GM19025 (cell line): ENCODE results near the gene LRFN5.

Source experiments
- ATAC-seq: cut with Tn5 transposase; IDR thresholded peaks from one replicate; pipeline ENCODE4 v1.9.1; 2021; ENCODE audit warnings: mild to moderate bottlenecking, low read depth, moderate library complexity; ENCODE audit not compliant: unreplicated experiment

The LRFN5 gene

GRCh38 chr14:41766772-41767171 is 160.1 kb downstream of the LRFN5 start:
- ATAC-seq = no peak

- ATAC-seq = no peak
These were observed 167.0 kb downstream of the LRFN5 start for GRCh38 chr14:41773536-41774279.

- no peak for ATAC-seq
These were observed 175.8 kb downstream of the LRFN5 start for GRCh38 chr14:41782511-41782910.

- ATAC-seq = no peak
These were observed 176.7 kb downstream of the LRFN5 start for GRCh38 chr14:41783403-41783802.

GRCh38 chr14:41785696-41786095 is 179.0 kb downstream of the LRFN5 start:
- no peak for ATAC-seq

GRCh38 chr14:41799817-41800216 is 193.1 kb downstream of the LRFN5 start:
- ATAC-seq = no peak

- no peak for ATAC-seq
These were observed 199.0 kb downstream of the LRFN5 start for GRCh38 chr14:41805633-41806032.

GRCh38 chr14:41806366-41806975 is 199.8 kb downstream of the LRFN5 start:
- ATAC-seq = no peak

- ATAC-seq = no peak
These were observed 203.7 kb downstream of the LRFN5 start for GRCh38 chr14:41810362-41810761.

GRCh38 chr14:41817626-41818025 is 210.9 kb downstream of the LRFN5 start:
- ATAC-seq = no peak

GRCh38 chr14:41824441-41824840 is 217.8 kb downstream of the LRFN5 start:
- ATAC-seq = no peak

GRCh38 chr14:41825622-41826021 is 218.9 kb downstream of the LRFN5 start:
- no peak for ATAC-seq

GRCh38 chr14:41830714-41831406 is 224.2 kb downstream of the LRFN5 start:
- ATAC-seq = no peak

GRCh38 chr14:41839661-41840060 is 233.0 kb downstream of the LRFN5 start:
- no peak for ATAC-seq

GRCh38 chr14:41859336-41859735 is 252.7 kb downstream of the LRFN5 start:
- no peak for ATAC-seq

- no peak for ATAC-seq
These were observed 253.9 kb downstream of the LRFN5 start for GRCh38 chr14:41860586-41860985.

GRCh38 chr14:41865894-41866293 is 259.2 kb downstream of the LRFN5 start:
- ATAC-seq = no peak

GRCh38 chr14:41868396-41868795 is 261.7 kb downstream of the LRFN5 start:
- no peak for ATAC-seq

- no peak for ATAC-seq
These were observed 266.4 kb downstream of the LRFN5 start for GRCh38 chr14:41872931-41873685.

- ATAC-seq = no peak
These were observed 267.1 kb downstream of the LRFN5 start for GRCh38 chr14:41873686-41874317.
